Right hindlimb (tissue), 1 donor: ENCODE results near the gene RCN2.

Experiments
- DNase-seq: peaks from one replicate; pipeline ENCODE4 v3.0.0-alpha.2; 2018

RCN2 gene

GRCh38 chr15:76994971-76995945, 63.7 kb downstream of the RCN2 start, which contains the start of gene PSTPIP1:
PSTPIP1 (plus strand) TSS chr15:76995126; CDS start chr15:76995574, 448 bp downstream.
- peak; percentile 81 for DNase-seq

GRCh38 chr15:76996076-76996525, 64.6 kb downstream of the RCN2 start:
- no peak for DNase-seq

- peak; percentile 63 for DNase-seq
These were observed 65.2 kb downstream of the RCN2 start for GRCh38 chr15:76996526-76997401.

- no peak for DNase-seq
These were observed 67.2 kb downstream of the RCN2 start for GRCh38 chr15:76998663-76999285.

GRCh38 chr15:76999996-77000395, 68.4 kb downstream of the RCN2 start:
- no peak for DNase-seq

- no peak for DNase-seq
These were observed 69.8 kb downstream of the RCN2 start for GRCh38 chr15:77001351-77001750.

- no peak for DNase-seq
These were observed 70.4 kb downstream of the RCN2 start for GRCh38 chr15:77001966-77002365.

- DNase-seq = no peak
These were observed 70.9 kb downstream of the RCN2 start for GRCh38 chr15:77002436-77002835.

- no peak for DNase-seq
These were observed 71.7 kb downstream of the RCN2 start for GRCh38 chr15:77002954-77003912.
